HS-27A (cell line): ENCODE measurements around the gene PCMTD2.
"Not testable (repeated sequence)": the region's sequence is repeated elsewhere in the genome, so short reads cannot be mapped to it uniquely, and the experiment has no call there.

ENCODE experiments used
- DNase-seq: peaks from one replicate; pipeline ENCODE4 v3.0.0-alpha.2; 2012; ENCODE audit warnings: low read depth, missing footprints

PCMTD2 gene

DNA sequence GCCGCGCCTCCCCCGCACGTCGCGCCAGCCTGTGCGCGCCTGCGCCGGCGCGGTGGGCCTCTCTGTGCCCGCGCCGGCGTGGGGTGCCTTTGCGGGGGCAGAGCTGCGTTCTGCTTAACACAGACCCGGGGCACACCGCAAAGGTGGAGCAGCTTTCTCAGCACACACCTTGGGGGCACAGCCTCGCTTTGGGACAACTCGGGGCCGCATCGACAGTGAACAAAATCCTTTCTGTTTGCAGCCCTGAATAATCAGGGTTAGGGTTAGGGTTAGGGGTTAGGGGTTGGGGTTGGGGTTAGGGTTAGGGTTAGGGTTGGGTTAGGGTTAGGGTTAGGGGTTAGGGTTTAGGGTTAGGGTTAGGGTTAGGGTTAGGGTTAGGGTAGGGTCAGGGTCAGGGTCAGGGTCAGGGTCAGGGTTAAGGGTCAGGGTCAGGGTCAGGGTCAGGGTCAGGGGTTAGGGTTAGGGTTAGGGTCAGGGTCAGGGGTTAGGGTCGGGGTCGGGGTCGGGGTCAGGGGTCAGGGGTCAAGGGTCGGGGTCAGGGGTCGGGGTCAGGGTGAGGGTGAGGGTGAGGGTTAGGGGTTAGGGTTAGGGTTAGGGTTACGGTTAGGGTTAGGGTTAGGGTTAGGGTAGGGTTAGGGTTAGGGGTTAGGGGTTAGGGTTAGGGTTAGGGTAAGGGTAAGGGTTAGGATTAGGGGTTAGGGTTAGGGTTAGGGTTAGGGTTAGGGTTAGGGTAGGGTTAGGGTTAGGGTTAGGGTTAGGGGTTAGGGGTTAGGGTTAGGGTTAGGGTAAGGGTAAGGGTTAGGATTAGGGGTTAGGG is 31.1 kb downstream of the PCMTD2 start:
- DNase-seq, result not testable (repeated sequence)

DNA sequence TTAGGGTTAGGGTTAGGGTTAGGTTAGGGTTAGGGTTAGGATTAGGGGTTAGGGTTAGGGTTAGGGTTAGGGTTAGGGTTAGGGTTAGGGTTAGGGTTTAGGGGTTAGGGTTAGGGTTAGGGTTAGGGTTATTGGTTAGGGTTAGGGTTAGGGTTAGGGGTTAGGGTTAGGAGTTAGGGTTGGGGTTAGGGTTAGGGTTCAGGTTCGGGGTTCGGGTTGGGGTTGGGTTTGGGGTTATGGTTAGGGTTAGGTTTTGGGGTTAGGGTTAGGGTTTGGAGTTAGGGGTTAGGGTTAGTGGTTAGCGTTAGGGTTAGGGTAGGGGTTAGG is 31.7 kb downstream of the PCMTD2 start:
- DNase-seq, result not testable (repeated sequence)

DNA sequence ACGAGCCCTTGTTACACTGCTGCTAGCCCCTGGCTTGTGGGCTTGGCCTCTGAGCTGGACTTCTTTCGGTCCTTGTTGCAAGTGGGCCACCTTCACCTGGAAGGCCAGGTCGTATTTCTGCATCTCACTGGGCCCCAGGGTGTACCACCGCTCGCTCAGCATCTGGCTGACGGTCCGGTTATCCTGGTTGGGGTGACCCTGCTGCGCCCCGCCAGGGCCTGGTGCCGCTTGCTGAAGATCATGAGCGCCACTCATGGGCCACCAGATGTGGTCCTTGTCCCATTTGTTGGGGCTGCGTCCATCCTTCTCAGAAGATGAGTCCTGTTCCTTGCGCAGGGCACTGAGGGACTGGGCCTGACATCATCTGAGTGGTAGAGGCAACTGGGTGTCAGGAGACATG is 36.6 kb downstream of the PCMTD2 start:
- not testable (repeated sequence) for DNase-seq

DNA sequence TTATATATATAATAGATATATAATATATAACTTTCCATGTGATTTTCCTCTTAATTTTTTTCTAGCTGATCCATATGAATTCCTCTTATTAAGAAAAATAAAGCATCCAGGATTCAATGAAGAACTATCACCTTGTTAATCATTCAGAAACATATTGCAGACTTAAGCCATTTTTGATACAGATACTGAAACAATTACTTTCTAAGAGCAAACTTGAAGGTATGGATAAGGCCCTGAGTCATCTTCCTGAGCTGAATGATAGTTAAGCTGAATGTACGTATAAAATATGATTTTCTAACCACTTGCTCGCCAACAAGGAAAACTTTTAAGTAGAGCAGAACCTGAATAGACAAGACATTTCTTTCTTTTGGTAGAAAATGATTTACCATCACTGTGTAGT is 47.5 kb downstream of the PCMTD2 start:
- not testable (repeated sequence) for DNase-seq

DNA sequence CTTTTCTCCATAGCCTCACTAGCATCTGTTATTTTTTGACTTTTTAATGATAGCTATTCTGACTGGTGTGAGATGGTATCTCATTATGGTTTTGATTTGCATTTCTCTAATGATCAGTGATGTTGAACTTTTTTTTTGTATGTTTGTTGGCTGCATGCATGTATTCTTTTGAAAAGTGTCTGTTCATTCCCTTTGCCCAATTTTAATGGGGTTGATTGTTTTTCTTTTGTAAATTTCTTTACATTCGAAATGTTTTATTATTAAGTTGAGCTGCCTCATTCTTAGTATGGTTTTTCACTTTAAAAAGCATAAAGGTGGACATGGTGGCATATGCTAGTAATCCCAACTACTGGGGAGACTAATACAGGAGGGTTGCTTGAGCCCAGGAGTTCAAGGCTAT is 58.2 kb downstream of the PCMTD2 start:
- not testable (repeated sequence) for DNase-seq

DNA sequence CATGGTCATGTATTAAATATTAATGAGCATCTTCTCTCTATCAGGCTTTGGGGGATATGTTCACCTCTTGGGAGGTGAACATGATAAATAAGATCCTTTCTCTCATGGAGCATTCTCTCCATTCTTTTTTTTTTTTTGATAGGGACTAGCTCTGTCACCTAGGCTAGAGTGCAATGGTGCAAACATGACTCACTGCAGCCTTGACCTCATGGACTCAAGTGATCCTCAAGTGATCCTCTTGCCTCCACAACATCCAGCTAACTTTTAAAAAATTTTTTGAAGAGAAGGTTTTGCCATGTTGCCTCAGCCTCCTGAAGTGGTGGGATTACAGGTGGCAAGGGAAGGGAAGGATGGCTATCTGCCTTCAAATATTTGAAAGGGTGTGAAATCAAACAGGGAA is 59.8 kb downstream of the PCMTD2 start:
- DNase-seq, result not testable (repeated sequence)

DNA sequence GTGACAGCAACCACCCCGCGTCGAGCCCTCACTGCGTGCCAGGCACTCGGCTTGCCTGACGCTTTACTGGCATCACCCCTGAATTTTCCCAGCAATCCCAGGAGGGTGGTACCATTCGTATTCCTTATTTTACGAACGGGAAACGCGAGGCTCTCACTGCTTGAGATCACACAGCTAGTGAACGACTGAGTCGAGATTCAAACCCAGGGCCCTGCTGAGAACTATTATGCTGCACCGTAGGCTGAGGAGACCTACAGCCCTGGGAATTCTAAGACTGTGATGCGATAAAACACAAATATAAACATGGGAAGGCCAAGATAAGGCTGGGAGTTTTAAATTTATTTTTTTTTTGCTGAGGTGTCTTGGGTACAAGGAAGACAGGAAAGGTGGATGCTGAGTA is 60.3 kb downstream of the PCMTD2 start:
- not testable (repeated sequence) for DNase-seq

DNA sequence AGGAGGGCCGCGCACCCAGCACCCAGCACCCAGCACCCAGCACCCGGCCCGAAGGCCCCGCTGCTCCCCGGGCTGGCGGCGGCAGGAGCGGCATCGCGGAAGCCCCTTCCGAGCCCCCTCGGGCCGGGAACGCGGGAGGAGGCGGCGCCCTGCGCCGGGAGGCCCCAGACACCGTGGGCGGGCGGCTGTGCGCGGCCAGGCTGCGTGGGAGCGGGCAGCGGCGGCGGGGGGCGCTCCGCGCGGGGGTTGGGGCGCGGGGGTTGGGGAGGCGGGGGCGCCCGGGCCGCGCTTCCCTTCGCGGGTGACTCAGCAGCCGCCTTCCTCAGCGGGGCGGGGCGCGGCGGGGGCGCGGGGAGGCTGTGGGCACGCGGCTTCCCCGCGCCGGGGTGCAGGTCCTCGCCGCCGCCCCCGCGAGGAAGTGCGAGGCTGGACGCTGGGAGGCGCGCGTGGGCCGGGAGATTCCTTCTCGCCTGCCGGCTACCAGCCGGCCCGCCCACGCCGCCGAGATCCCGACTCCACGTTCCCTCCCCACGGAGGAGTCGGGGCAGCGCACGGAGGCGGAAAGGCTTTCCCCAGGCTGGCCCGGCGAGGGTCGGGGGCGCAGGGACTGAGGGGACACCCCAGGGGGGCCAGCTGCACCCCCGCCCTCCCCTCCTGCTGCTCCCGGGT is 61.0 kb downstream of the PCMTD2 start:
- DNase-seq, result not testable (repeated sequence)

DNA sequence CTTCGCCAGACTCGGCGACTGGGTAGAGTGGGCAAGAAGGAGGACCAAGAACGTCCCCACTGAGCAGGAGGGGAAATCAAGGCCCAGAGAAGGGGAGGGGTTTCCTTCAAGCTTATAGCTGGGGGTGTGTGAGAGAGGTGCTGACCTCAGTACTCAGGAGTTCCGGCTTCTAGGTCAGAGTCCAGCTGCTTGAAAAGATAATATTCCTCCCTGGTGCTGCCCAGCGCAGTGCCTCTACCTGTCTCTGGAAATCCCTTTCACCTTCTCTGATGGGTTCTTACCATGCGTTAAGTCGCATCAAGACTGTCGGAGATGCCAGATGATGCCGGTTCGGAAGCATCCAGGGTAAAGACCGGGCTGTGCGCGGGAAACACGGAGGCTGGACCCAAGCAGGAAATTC is 61.8 kb downstream of the PCMTD2 start:
- DNase-seq, result not testable (repeated sequence)

DNA sequence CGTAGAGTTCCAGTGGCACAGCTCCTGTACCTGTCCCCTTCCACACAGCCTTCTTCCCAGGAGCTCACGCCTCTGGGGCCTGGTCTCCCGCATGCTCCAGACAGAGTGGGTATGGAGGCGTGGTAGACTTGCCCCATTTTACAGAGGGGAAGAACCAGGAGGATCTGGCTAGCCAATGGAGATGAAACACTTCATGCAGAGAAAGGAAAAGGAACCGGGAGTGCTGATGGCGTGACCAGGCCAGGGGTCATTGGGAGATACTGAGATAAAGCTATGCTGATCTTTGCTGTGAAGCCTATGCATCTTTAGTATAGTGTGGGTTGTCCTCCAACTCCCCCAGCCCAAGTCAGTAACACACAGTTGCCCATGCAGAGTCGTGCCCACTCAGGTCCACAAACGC is 62.5 kb downstream of the PCMTD2 start:
- not testable (repeated sequence) for DNase-seq

DNA sequence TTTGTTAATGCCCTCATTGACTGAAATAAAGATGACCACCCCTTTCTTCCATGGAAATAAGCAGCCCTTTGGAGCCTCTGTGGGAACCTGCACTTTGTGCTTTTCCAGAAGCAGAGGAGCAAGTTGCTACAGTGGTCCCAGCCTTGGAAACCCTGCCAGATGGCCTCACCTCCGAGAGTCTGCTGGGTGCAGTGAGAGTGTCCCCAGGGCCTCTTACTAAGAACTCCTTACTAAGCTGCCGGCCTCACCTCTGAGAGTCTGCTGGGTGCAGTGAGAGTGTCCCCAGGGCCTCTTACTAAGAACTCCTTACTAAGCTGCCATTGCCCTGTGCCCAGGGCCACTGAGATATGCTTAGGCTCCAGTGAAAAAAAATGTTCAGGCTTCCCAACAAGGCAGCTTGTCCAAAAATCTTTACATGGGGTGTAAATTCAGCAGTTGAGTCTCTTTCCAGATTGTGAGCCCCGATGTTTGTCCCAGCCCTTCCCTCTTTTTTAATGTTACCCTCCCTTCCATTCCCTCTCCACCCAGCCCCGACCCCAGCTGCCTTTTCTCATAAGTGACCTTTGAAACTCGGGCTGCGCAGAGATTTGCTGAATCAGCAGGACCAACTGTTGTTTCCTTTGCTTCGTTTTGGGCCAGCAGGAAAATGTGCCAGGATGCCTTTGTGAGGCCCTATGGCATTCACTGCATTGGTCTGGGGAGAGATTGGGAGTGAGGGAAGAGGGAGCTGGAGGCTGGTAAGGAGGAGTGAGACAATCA is 66.7 kb downstream of the PCMTD2 start:
- DNase-seq, result not testable (repeated sequence)
